SU-DHL-6 (cell line): ENCODE results near the gene PLEKHA5.

ENCODE experiments used
- EZH2phosphoT487 ChIP-seq: fragments of 200-600 bp; sonication (generic), shearing (Covaris generic); conservative IDR thresholded peaks from 2 replicates; pipeline ENCODE4 v1.6.1; 2018; ENCODE audit warnings: mild to moderate bottlenecking, antibody characterized with exemption, low read length, moderate library complexity, mixed read lengths
- TF ChIP-seq, protein P1 (sequence below): fragments of 200-600 bp; sonication (generic); IDR thresholded peaks from one replicate; pipeline ENCODE4 v1.5.1; 2017; ENCODE audit warnings: antibody characterized with exemption, mild to moderate bottlenecking, low read length, moderate library complexity; ENCODE audit not compliant: insufficient read depth, poor library complexity, severe bottlenecking

DNA sequence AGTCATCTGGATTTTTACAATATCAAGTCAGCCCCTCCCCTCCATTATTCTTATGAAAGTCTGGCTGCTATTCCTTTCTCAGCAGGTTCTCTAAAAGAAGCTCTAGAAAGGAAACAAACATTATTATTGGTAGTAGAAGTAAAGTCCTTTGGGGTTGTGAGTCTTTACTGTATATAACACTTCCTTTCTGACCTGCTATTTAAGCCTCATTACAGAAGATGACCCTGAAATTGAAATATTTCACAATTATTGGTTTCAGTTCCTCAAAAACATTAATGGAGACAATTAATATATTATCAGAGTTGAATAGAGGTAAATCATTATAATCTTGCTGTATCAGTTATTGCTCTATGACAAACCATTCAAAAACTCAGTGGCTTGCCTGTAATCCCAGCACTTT is 19.3 kb downstream of the PLEKHA5 start:
- TF ChIP-seq, protein P1, sequence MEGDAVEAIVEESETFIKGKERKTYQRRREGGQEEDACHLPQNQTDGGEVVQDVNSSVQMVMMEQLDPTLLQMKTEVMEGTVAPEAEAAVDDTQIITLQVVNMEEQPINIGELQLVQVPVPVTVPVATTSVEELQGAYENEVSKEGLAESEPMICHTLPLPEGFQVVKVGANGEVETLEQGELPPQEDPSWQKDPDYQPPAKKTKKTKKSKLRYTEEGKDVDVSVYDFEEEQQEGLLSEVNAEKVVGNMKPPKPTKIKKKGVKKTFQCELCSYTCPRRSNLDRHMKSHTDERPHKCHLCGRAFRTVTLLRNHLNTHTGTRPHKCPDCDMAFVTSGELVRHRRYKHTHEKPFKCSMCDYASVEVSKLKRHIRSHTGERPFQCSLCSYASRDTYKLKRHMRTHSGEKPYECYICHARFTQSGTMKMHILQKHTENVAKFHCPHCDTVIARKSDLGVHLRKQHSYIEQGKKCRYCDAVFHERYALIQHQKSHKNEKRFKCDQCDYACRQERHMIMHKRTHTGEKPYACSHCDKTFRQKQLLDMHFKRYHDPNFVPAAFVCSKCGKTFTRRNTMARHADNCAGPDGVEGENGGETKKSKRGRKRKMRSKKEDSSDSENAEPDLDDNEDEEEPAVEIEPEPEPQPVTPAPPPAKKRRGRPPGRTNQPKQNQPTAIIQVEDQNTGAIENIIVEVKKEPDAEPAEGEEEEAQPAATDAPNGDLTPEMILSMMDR = no peak
- TF ChIP-seq EZH2phosphoT487 = no peak
